ENCODE measurements around the gene GLIS1. TPM values are rescaled to one million over a fixed set of nuclear protein-coding genes. Genes with fewer than 3 reads are reported as not detected.

The GLIS1 gene
- total RNA-seq, 1 donor from 2014 or later, result 1.6 TPM

- no peak for TF ChIP-seq CTCF (IDR thresholded peaks at IDR 0.05; ENCODE audit: unreplicated experiment)
- Mint-ChIP-seq H3K27ac (no peak overlapping the region), H3K4me1 (peaks cover 4% of the 10 kb centered on the region), H3K9me3 (peaks cover 7% of the 10 kb centered on the region), H3K4me3 (no peak overlapping the region), H3K27me3 (ENCODE audit: low read depth) (peaks cover 9% of the 10 kb centered on the region), H3K36me3 (no peaks in the 10 kb centered on the region)
- DNase-seq (ENCODE audit: low spot score in 2 of 2, unreplicated experiment in 2 of 2), result peak in 1 of 2 experiments; percentile 34
Observed at GRCh38 chr1:53626616-53627015, 112.3 kb downstream of the GLIS1 start.

GRCh38 chr1:53625766-53626520, 113.0 kb downstream of the GLIS1 start:
- Mint-ChIP-seq H3K36me3 (no peaks in the 10 kb centered on the region), H3K4me1 (peaks cover 4% of the 10 kb centered on the region), H3K9me3 (peaks cover 7% of the 10 kb centered on the region), H3K4me3 (no peak overlapping the region), H3K27me3 (ENCODE audit: low read depth) (peaks cover 9% of the 10 kb centered on the region), H3K27ac (no peak overlapping the region)
- TF ChIP-seq CTCF (IDR thresholded peaks at IDR 0.05; ENCODE audit: unreplicated experiment), result no peak
- peak in 1 of 2 experiments; percentile 27 for DNase-seq (ENCODE audit: low spot score in 2 of 2, unreplicated experiment in 2 of 2)

- TF ChIP-seq CTCF (IDR thresholded peaks at IDR 0.05; ENCODE audit: unreplicated experiment), result no peak
- peaks cover 7% of the 10 kb centered on the region for H3K9me3 Mint-ChIP-seq
- H3K4me1 Mint-ChIP-seq, result peaks cover 4% of the 10 kb centered on the region
- peak in 1 of 2 experiments; percentile 25 for DNase-seq (ENCODE audit: low spot score in 2 of 2, unreplicated experiment in 2 of 2)
- no peak overlapping the region for H3K27ac Mint-ChIP-seq
- H3K4me3 Mint-ChIP-seq, result no peak overlapping the region
- peaks cover 9% of the 10 kb centered on the region for H3K27me3 Mint-ChIP-seq (ENCODE audit: low read depth)
- no peaks in the 10 kb centered on the region for H3K36me3 Mint-ChIP-seq
Observed at GRCh38 chr1:53625049-53625448, 113.9 kb downstream of the GLIS1 start.

GRCh38 chr1:53622531-53622930, 116.4 kb downstream of the GLIS1 start:
- Mint-ChIP-seq H3K4me3 (no peak overlapping the region), H3K4me1 (peaks cover 4% of the 10 kb centered on the region), H3K9me3 (peaks cover 7% of the 10 kb centered on the region), H3K27ac (no peak overlapping the region), H3K27me3 (ENCODE audit: low read depth) (peaks cover 5% of the 10 kb centered on the region), H3K36me3 (no peaks in the 10 kb centered on the region)
- TF ChIP-seq CTCF (IDR thresholded peaks at IDR 0.05; ENCODE audit: unreplicated experiment), result no peak
- no peak for DNase-seq (ENCODE audit: low spot score in 2 of 2, unreplicated experiment in 2 of 2)

GRCh38 chr1:53621144-53621543, 117.8 kb downstream of the GLIS1 start:
- no peaks in the 10 kb centered on the region for H3K4me1 Mint-ChIP-seq
- peaks cover 7% of the 10 kb centered on the region for H3K9me3 Mint-ChIP-seq
- H3K27me3 Mint-ChIP-seq (ENCODE audit: low read depth), result peaks cover 2% of the 10 kb centered on the region
- no peak overlapping the region for H3K27ac Mint-ChIP-seq
- no peak overlapping the region for H3K4me3 Mint-ChIP-seq
- TF ChIP-seq CTCF (IDR thresholded peaks at IDR 0.05; ENCODE audit: unreplicated experiment), result no peak
- DNase-seq (ENCODE audit: low spot score in 2 of 2, unreplicated experiment in 2 of 2), result peak; percentile 8 to 19
- H3K36me3 Mint-ChIP-seq, result no peaks in the 10 kb centered on the region

Data from mesothelial cell of epicardium (in vitro differentiated cells).